H1 (cell line): ENCODE results near the gene RFXANK. TPM values are rescaled to one million over a fixed set of nuclear protein-coding genes. Genes with fewer than 3 reads are reported as not detected.

Experiments used
- CTCF ChIA-PET: fragments of 300-600 bp; sonication (Branson Sonifier 250); formaldehyde crosslinking; loops from one replicate; lab custom pipeline; 2021; ENCODE audit not compliant: partially characterized antibody; lab: Charles Lee
- POLR2A ChIA-PET: fragments of 300-600 bp; sonication (Branson Sonifier 250); formaldehyde crosslinking; loops from one replicate; lab custom pipeline; 2021; ENCODE audit warnings: inconsistent platforms; ENCODE audit not compliant: partially characterized antibody; lab: Charles Lee
- DNase-seq, 2 experiments: peaks; one replicate each; pipeline versions ENCODE4 v3.0.0 to v3.0.0-alpha.2; 2010 to 2022; ENCODE audit warnings: low spot score in 2 of 2, low read depth in 1 of 2, mixed read lengths in 1 of 2
- FAIRE-seq: peaks from 2 replicates; lab custom pipeline; 2011; peaks lifted over from hg19 to GRCh38; lab: Jason Lieb, UNC
- H2AFZ ChIP-seq: 2 replicates; pipeline ENCODE4 v1.8.1; 2012; ENCODE audit warnings: low read length, inconsistent platforms
- H2AK5ac ChIP-seq: 2 replicates; pipeline ENCODE4 v1.6.1; 2013; ENCODE audit warnings: low read depth, low read length
- H2BK120ac ChIP-seq: replicated peaks from 2 replicates; pipeline ENCODE3; 2013; ENCODE audit warnings: low read depth, low read length, inconsistent platforms
- H2BK12ac ChIP-seq: 2 replicates; pipeline ENCODE4 v1.6.1; 2013; ENCODE audit warnings: low read depth, low read length
- H2BK15ac ChIP-seq: 2 replicates; pipeline ENCODE4 v1.6.1; 2013; ENCODE audit warnings: low read length
- H2BK20ac ChIP-seq: 2 replicates; pipeline ENCODE4 v1.6.1; 2013; ENCODE audit warnings: low read length
- H2BK5ac ChIP-seq: 2 replicates; pipeline ENCODE4 v1.6.1; 2013; ENCODE audit warnings: low read depth, low read length
- H3K14ac ChIP-seq: 2 replicates; pipeline ENCODE4 v1.6.1; 2013; ENCODE audit warnings: inconsistent platforms; ENCODE audit not compliant: insufficient read length
- H3K18ac ChIP-seq: 2 replicates; pipeline ENCODE4 v1.6.1; 2013; ENCODE audit warnings: low read length; ENCODE audit errors: extremely low read depth
- H3K23ac ChIP-seq: 2 replicates; pipeline ENCODE4 v1.6.1; 2013; ENCODE audit warnings: inconsistent platforms; ENCODE audit not compliant: insufficient read length
- H3K23me2 ChIP-seq: 2 replicates; pipeline ENCODE4 v1.6.1; 2013; ENCODE audit warnings: low read depth, low read length
- H3K27ac ChIP-seq: 2 replicates; pipeline ENCODE4 v1.6.1; 2011; ENCODE audit warnings: low read depth, low read length, inconsistent platforms
- H3K27me3 ChIP-seq, 4 experiments: replicated peaks in 1 of 4; 1 replicate in 1 of 4; 2 replicates in 3 of 4; pipeline versions ENCODE4 v1.6.1 to v1.8.1; 2011 to 2013; ENCODE audit warnings: low read length in 3 of 4, mild to moderate bottlenecking in 3 of 4, inconsistent platforms in 2 of 4, mixed read lengths in 2 of 4, moderate library complexity in 1 of 4; ENCODE audit not compliant: control insufficient read depth in 3 of 4, insufficient read depth in 3 of 4; ENCODE audit errors: extremely low read depth in 1 of 4
- H3K36me3 ChIP-seq, 4 experiments: 2 replicates each; pipeline versions ENCODE4 v1.6.1 to v1.8.1; 2011 to 2013; ENCODE audit warnings: mild to moderate bottlenecking in 4 of 4, low read length in 3 of 4, moderate library complexity in 2 of 4, control low read depth in 1 of 4, inconsistent platforms in 1 of 4; ENCODE audit not compliant: insufficient read depth in 4 of 4, control insufficient read depth in 2 of 4
- H3K4ac ChIP-seq: replicated peaks from 2 replicates; pipeline ENCODE3; 2013; ENCODE audit warnings: low read length, low read depth, mixed read lengths, inconsistent platforms; ENCODE audit not compliant: insufficient read length
- H3K4me1 ChIP-seq, 4 experiments: replicated peaks in 1 of 4; 1 replicate in 1 of 4; 2 replicates in 3 of 4; pipeline versions ENCODE4 v1.6.1 to v1.8.1; 2011 to 2013; ENCODE audit warnings: low read length in 3 of 4, inconsistent platforms in 2 of 4, mixed read lengths in 1 of 4; ENCODE audit not compliant: insufficient read depth in 4 of 4, control insufficient read depth in 3 of 4
- H3K4me2 ChIP-seq, 2 experiments: 2 replicates each; pipeline versions ENCODE4 v1.6.1 to v1.8.1; 2011 to 2013; ENCODE audit warnings: low read depth in 2 of 2, low read length in 2 of 2, control low read depth in 1 of 2, inconsistent platforms in 1 of 2, mild to moderate bottlenecking in 1 of 2; ENCODE audit not compliant: insufficient read depth in 1 of 2
- H3K4me3 ChIP-seq, 4 experiments: fragments of 200-600, 300-600 bp in 1 of 4; sonication (generic), shearing (Covaris generic), sonication (Bioruptor Twin) in 1 of 4; 2 replicates each; pipeline versions ENCODE4 v1.5.1 to v1.8.1; 2011 to 2016; ENCODE audit warnings: low read length in 4 of 4, low read depth in 3 of 4, control low read depth in 2 of 4, inconsistent platforms in 2 of 4, mild to moderate bottlenecking in 2 of 4, mixed read lengths in 1 of 4, moderate library complexity in 1 of 4; ENCODE audit not compliant: insufficient read depth in 2 of 4; ENCODE audit errors: extremely low read depth in 1 of 4
- H3K56ac ChIP-seq: replicated peaks from 2 replicates; pipeline ENCODE3; 2013; ENCODE audit warnings: low read depth, mild to moderate bottlenecking, mixed read lengths, low read length, inconsistent platforms; ENCODE audit not compliant: insufficient read length
- H3K79me1 ChIP-seq: 2 replicates; pipeline ENCODE4 v1.6.1; 2013; ENCODE audit warnings: low read depth, low read length, control low read depth
- H3K79me2 ChIP-seq, 2 experiments: 2 replicates each; pipeline versions ENCODE4 v1.6.1 to v1.8.1; 2012 to 2013; ENCODE audit warnings: low read length in 2 of 2, mild to moderate bottlenecking in 2 of 2, inconsistent platforms in 1 of 2; ENCODE audit not compliant: insufficient read depth in 2 of 2, control insufficient read depth in 1 of 2
- H3K9ac ChIP-seq, 4 experiments: replicated peaks in 1 of 4; 1 replicate in 1 of 4; 2 replicates in 3 of 4; pipeline versions ENCODE4 v1.6.1 to v1.8.1; 2011 to 2013; ENCODE audit warnings: low read depth in 3 of 4, low read length in 3 of 4, control low read depth in 2 of 4, mild to moderate bottlenecking in 2 of 4, moderate library complexity in 2 of 4, inconsistent platforms in 1 of 4; ENCODE audit errors: extremely low read depth in 1 of 4
- H3K9me3 ChIP-seq, 2 experiments: 2 replicates each; pipeline versions ENCODE4 v1.6.1 to v1.8.1; 2012 to 2013; ENCODE audit warnings: mild to moderate bottlenecking in 2 of 2, moderate library complexity in 2 of 2, control low read depth in 1 of 2, inconsistent platforms in 1 of 2, low read depth in 1 of 2, low read length in 1 of 2, mixed read lengths in 1 of 2; ENCODE audit not compliant: insufficient read depth in 2 of 2
- H4K20me1 ChIP-seq, 2 experiments: replicated peaks in 1 of 2; 2 replicates each; pipeline versions ENCODE3 to v1.8.1; 2011 to 2013; ENCODE audit warnings: inconsistent platforms in 2 of 2, low read length in 2 of 2, mild to moderate bottlenecking in 1 of 2; ENCODE audit not compliant: insufficient read depth in 2 of 2, control insufficient read depth in 1 of 2
- H4K5ac ChIP-seq: 2 replicates; pipeline ENCODE4 v1.6.1; 2013; ENCODE audit warnings: low read length, low read depth, mixed read lengths, inconsistent platforms; ENCODE audit not compliant: insufficient read length
- H4K8ac ChIP-seq: 2 replicates; pipeline ENCODE4 v1.8.0; 2013; ENCODE audit warnings: mild to moderate bottlenecking, moderate library complexity, low read length, inconsistent platforms; ENCODE audit not compliant: insufficient read depth; ENCODE audit errors: extremely low read depth
- H4K91ac ChIP-seq: replicated peaks from 2 replicates; pipeline ENCODE3; 2013; ENCODE audit warnings: low read length, mixed read lengths, inconsistent platforms; ENCODE audit not compliant: insufficient read length
- CHD1 ChIP-seq: IDR thresholded peaks from 2 replicates; pipeline ENCODE4 v1.6.1; 2012; ENCODE audit warnings: low read depth, low read length, improper control_type of control experiment
- CTBP2 ChIP-seq: IDR thresholded peaks from 2 replicates; pipeline ENCODE4 v1.7.0; 2011; ENCODE audit warnings: borderline replicate concordance, mild to moderate bottlenecking, moderate library complexity, mixed read lengths, low read length; ENCODE audit not compliant: insufficient read depth, insufficient read length
- KDM1A ChIP-seq: fragments of 200-600, 300-600 bp; sonication (generic); IDR thresholded peaks from 2 replicates; pipeline ENCODE4 v1.7.1; 2016; ENCODE audit warnings: mild to moderate bottlenecking, low read length, borderline replicate concordance
- NRF1 ChIP-seq: IDR thresholded peaks from 2 replicates; pipeline ENCODE4 v1.6.1; 2011; ENCODE audit warnings: mild to moderate bottlenecking, low read depth, low read length, improper control_type of control experiment
- POLR2AphosphoS5 ChIP-seq: IDR thresholded peaks from 2 replicates; pipeline ENCODE4 v1.6.1; 2011; ENCODE audit warnings: low read depth, low read length
- RNF2 ChIP-seq: fragments of 200-900, 300-1000 bp; sonication (generic); IDR thresholded peaks from 2 replicates; pipeline ENCODE4 v1.7.1; 2016; ENCODE audit warnings: borderline replicate concordance, low read depth, mild to moderate bottlenecking, antibody characterized with exemption, low read length; ENCODE audit not compliant: poor library complexity, severe bottlenecking; ENCODE audit errors: missing control alignments
- SIN3A ChIP-seq, 2 experiments: IDR thresholded peaks in 1 of 2; conservative IDR thresholded peaks in 1 of 2; 2 replicates each; pipeline ENCODE4 v1.6.1; 2011 to 2012; ENCODE audit warnings: low read length in 2 of 2, improper control_type of control experiment in 1 of 2, low read depth in 1 of 2, mild to moderate bottlenecking in 1 of 2
- SRF ChIP-seq: IDR thresholded peaks from 2 replicates; pipeline ENCODE4 v1.6.1; 2011; ENCODE audit warnings: mild to moderate bottlenecking, low read depth, low read length, moderate library complexity
- SUZ12 ChIP-seq: fragments of 200-600 bp; sonication (generic); IDR thresholded peaks from 2 replicates; pipeline ENCODE4 v1.6.1; 2012; ENCODE audit warnings: mild to moderate bottlenecking, inconsistent platforms, low read length, moderate library complexity, mixed read lengths
- TAF1 ChIP-seq: IDR thresholded peaks from 2 replicates; pipeline ENCODE4 v1.6.1; 2011; ENCODE audit warnings: mild to moderate bottlenecking, low read depth, low read length
- TAF7 ChIP-seq: optimal IDR thresholded peaks from 2 replicates; pipeline ENCODE3; 2011; ENCODE audit warnings: low read depth, mild to moderate bottlenecking, inconsistent platforms, low read length, moderate library complexity, borderline replicate concordance
- TCF12 ChIP-seq: IDR thresholded peaks from 2 replicates; pipeline ENCODE4 v1.6.1; 2011; ENCODE audit warnings: low read depth, mild to moderate bottlenecking, low read length
- WGBS, 2 experiments: shearing (Covaris generic) in 1 of 2; methylation state at CpG; one replicate each; pipeline versions ENCODE4 v1.1.6 to v1.1.7; 2013 to 2015; ENCODE audit warnings: low lambda C conversion rate in 2 of 2, mixed read lengths in 2 of 2, inconsistent platforms in 1 of 2, low coverage in 1 of 2, missing lambda C conversion rate in 1 of 2; ENCODE audit not compliant: insufficient replicate concordance in 2 of 2, insufficient coverage in 1 of 2, insufficient read length in 1 of 2; ENCODE audit errors: extremely low coverage in 1 of 2, missing lambda C conversion rate in 1 of 2; 5-methylcytosine and 5-hydroxymethylcytosine counted together
- polyA plus RNA-seq, 7 experiments: library from polyadenylated mRNA; depleted of rRNA in 3 of 7; stranded (reverse) in 5 of 7; unstranded in 2 of 7; fragments of >200 nt in 5 of 7; fragments of 200-250 nt in 2 of 7; gene quantifications; 1 replicate in 5 of 7; 2 replicates in 1 of 7; 4 replicates in 1 of 7; pipeline versions ENCODE4 v1.2.1 to v1.2.3, GENCODE V29; 2011 to 2013; ENCODE audit warnings: missing spikeins in 2 of 7, mixed read lengths in 2 of 7
- total RNA-seq: library from RNA; stranded (reverse); fragmentation: NEBNext Ultra II Directional; extraction: Animal tissue kit (Norgen Biotek cat#: 25700); gene quantifications from 2 replicates; pipeline ENCODE4 v1.2.1, GENCODE V29; 2021
- TF ChIP-seq, protein P1 (sequence below): IDR thresholded peaks from 2 replicates; pipeline ENCODE4 v1.6.1; 2011; ENCODE audit warnings: low read depth, mild to moderate bottlenecking, low read length; ENCODE audit not compliant: insufficient read depth

The RFXANK gene
- total and polyA plus RNA-seq, 2 of the 8 experiments (the other 6 are each of a cell fraction or from before 2014, with no cell fraction given): 72.9 to 87.5 TPM

DNA sequence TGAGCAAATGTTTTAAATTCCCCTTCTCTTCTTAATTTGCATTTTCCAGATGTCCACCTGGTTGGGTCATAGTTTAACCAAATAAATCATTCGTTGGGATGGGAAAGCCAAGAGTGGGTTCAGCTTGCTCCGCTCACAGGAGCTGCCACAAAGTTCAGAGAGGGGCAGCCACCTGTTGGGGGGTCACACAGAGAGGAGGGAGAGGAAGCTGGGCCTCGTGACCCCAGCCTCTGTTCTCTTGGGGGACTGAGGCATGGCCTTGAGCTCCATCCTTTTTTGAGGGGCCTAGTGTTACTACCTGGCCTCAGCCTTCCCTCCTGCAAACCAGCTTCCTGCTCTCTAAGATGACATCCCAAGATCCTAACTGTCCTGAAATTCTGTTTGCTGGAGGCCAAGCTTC lies 24.4 kb upstream of the RFXANK start:
- Histone ChIP-seq H2BK20ac (no peak overlapping the region), H3K56ac (no peak overlapping the region), H2BK12ac (no peak overlapping the region), H3K14ac (no peak overlapping the region), H3K36me3 (no peaks in the 10 kb centered on the region), H3K4ac (no peak overlapping the region), H3K4me2 (no peak overlapping the region), H2BK120ac (no peak overlapping the region), H4K20me1 (peaks cover 0 to 8% of the 10 kb centered on the region in 2 experiments), H3K23me2 (peaks cover 7% of the 10 kb centered on the region; the same call in 1 of the 2 replicates), H3K79me2 (no peaks in the 10 kb centered on the region), H2BK15ac (no peak overlapping the region), H3K27me3 (peaks cover 2 to 16% (median 11%) of the 10 kb centered on the region in 4 experiments), H3K4me3 (no peak overlapping the region), H4K91ac (no peak overlapping the region), H2AK5ac (no peak overlapping the region), H3K23ac (no peak overlapping the region), H2AFZ (no peak overlapping the region), H3K9me3 (no peaks in the 10 kb centered on the region), H2BK5ac (no peak overlapping the region), H3K79me1 (no peaks in the 10 kb centered on the region), H3K27ac (no peak overlapping the region), H3K9ac (no peak overlapping the region), H4K8ac (no peak overlapping the region), H4K5ac (no peak overlapping the region), H3K18ac (no peak overlapping the region), H3K4me1 (peaks cover 0 to 22% (median 11%) of the 10 kb centered on the region in 4 experiments; a peak in 6 of 7 replicates)
- 83% methylated on average over 3 of the region's 3 CpGs; no CpG with 5 or more reads in 1 of the 2 experiments for WGBS, 2 experiments
- ChIA-PET POLR2A (interaction anchor here (0.6 to 11.8 kb wide), 4 partner anchors 9 to 42 kb away, joined by 3 to 133 read pairs (median 3); no protein-coding TSS in a partner anchor), CTCF (interaction anchor here (1.4 to 2.9 kb wide), 3 partner anchors 22 to 27 kb away, joined by 3 to 9 read pairs (median 6); no protein-coding TSS in a partner anchor)
- DNase-seq: no peak
- no peak for FAIRE-seq
- TF ChIP-seq CHD1: no peak
- TF ChIP-seq NRF1: no peak
- TF ChIP-seq RNF2: no peak
- TF ChIP-seq SIN3A (conservative IDR thresholded peaks at IDR 0.05 in 1 of 2, IDR thresholded peaks at IDR 0.05 in 1 of 2; ENCODE audit: low read depth in 1 of 2, low read length in 2 of 2): no peak
- TF ChIP-seq TCF12: no peak
- no peak for TF ChIP-seq POLR2AphosphoS5
- no peak for TF ChIP-seq TAF1
- no peak for TF ChIP-seq SRF
- TF ChIP-seq SUZ12: no peak
- TF ChIP-seq KDM1A: no peak
- no peak for TF ChIP-seq TAF7
- no peak for TF ChIP-seq CTBP2
- TF ChIP-seq, protein P1, sequence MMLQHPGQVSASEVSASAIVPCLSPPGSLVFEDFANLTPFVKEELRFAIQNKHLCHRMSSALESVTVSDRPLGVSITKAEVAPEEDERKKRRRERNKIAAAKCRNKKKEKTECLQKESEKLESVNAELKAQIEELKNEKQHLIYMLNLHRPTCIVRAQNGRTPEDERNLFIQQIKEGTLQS: no peak
